Tibial nerve (tissue), 4 donors: ENCODE measurements around the gene FAM78B. TPM values are rescaled to one million over a fixed set of nuclear protein-coding genes. Genes with fewer than 3 reads are reported as not detected.

Experiments
- DNase-seq, 2 donors: peaks; one replicate each; pipeline ENCODE4 v3.0.0-alpha.2; 2019; ENCODE audit warnings: low spot score in 2 of 2
- H3K27ac ChIP-seq, 4 donors: fragments of 200-600 bp; sonication (generic) in 3 of 4; one replicate each; pipeline ENCODE4 v1.5.1; 2017 to 2019; ENCODE audit warnings: mild to moderate bottlenecking in 1 of 4
- H3K27me3 ChIP-seq, 2 donors: fragments of 200-600 bp; sonication (generic) in 1 of 2; one replicate each; pipeline versions ENCODE4 v1.5.1 to v1.6.0; 2017 to 2019
- H3K36me3 ChIP-seq, 3 donors: fragments of 200-600 bp; sonication (generic); one replicate each; pipeline ENCODE4 v1.5.1; 2018 to 2019
- H3K4me1 ChIP-seq, 4 donors: fragments of 200-600 bp; sonication (generic) in 3 of 4; one replicate each; pipeline ENCODE4 v1.5.1; 2017 to 2019
- H3K4me3 ChIP-seq, 4 donors: fragments of 200-600 bp; sonication (generic) in 3 of 4; one replicate each; pipeline ENCODE4 v1.5.1; 2017 to 2019; ENCODE audit warnings: mild to moderate bottlenecking in 1 of 4, moderate library complexity in 1 of 4
- H3K9me3 ChIP-seq, 4 donors: fragments of 200-600 bp; sonication (generic) in 3 of 4; one replicate each; pipeline ENCODE4 v1.5.1; 2017 to 2019
- CTCF ChIP-seq, 5 experiments: fragments of 200-600 bp in 3 of 5; fragments of 450-650 bp in 2 of 5; sonication (generic) in 3 of 5; IDR thresholded peaks; one replicate each; pipeline ENCODE4 v1.5.1; 2016 to 2019; ENCODE audit warnings: antibody characterized with exemption in 5 of 5, mild to moderate bottlenecking in 3 of 5, moderate library complexity in 2 of 5
- EP300 ChIP-seq, 2 donors: sonication (generic); formaldehyde crosslinking; IDR thresholded peaks; one replicate each; pipeline ENCODE4 v1.6.1; 2017; ENCODE audit warnings: antibody characterized with exemption in 2 of 2, mild to moderate bottlenecking in 1 of 2
- POLR2A ChIP-seq, 2 donors: fragments of 450-650 bp; IDR thresholded peaks; one replicate each; pipeline ENCODE4 v1.6.1; 2017; ENCODE audit warnings: antibody characterized with exemption in 2 of 2, mild to moderate bottlenecking in 2 of 2, moderate library complexity in 2 of 2
- WGBS, 2 donors: methylation state at CpG; one replicate each; pipeline ENCODE4 v1.1.5; 2018; 5-methylcytosine and 5-hydroxymethylcytosine counted together
- total RNA-seq, 4 donors: library from RNA; depleted of rRNA; stranded (reverse); fragments of >200 nt; gene quantifications; one replicate each; pipeline ENCODE4 v1.1.0, GENCODE V29; 2016

Gene FAM78B
- total RNA-seq, 4 donors from 2014 or later, result 2.0 to 6.3 (median 3.5) TPM

- no peaks in the 10 kb centered on the region for H3K27me3 ChIP-seq
- WGBS, 2 donors, result 82 to 88% methylated on average over 5 of the region's 5 CpGs
- no peak overlapping the region for H3K4me3 ChIP-seq
- no peak for DNase-seq
- no peaks in the 10 kb centered on the region for H3K9me3 ChIP-seq
- H3K4me1 ChIP-seq, result no peaks in the 10 kb centered on the region
- H3K27ac ChIP-seq, result no peak overlapping the region
- no peaks in the 10 kb centered on the region for H3K36me3 ChIP-seq
- no peak for TF ChIP-seq POLR2A (IDR thresholded peaks at IDR 0.05)
- no peak for TF ChIP-seq CTCF (IDR thresholded peaks at IDR 0.05)
- no peak for TF ChIP-seq EP300 (IDR thresholded peaks at IDR 0.05)
Measured at GRCh38 chr1:166036092-166036491, 130.7 kb downstream of the FAM78B start.

GRCh38 chr1:166032572-166033371 lies 134.0 kb downstream of the FAM78B start:
- no peak for DNase-seq
- no peaks in the 10 kb centered on the region for H3K36me3 ChIP-seq
- no peak overlapping the region for H3K27ac ChIP-seq
- no peaks in the 10 kb centered on the region for H3K27me3 ChIP-seq
- H3K4me3 ChIP-seq, result no peak overlapping the region
- no peaks in the 10 kb centered on the region for H3K9me3 ChIP-seq
- TF ChIP-seq CTCF (IDR thresholded peaks at IDR 0.05) (no peak), EP300 (IDR thresholded peaks at IDR 0.05) (no peak), POLR2A (IDR thresholded peaks at IDR 0.05) (no peak)
- WGBS, 2 donors, result 61 to 74% methylated on average over 8 to 11 of the region's 11 CpGs
- H3K4me1 ChIP-seq, result no peaks in the 10 kb centered on the region

- Histone ChIP-seq H3K27me3 (no peaks in the 10 kb centered on the region), H3K4me1 (no peaks in the 10 kb centered on the region), H3K27ac (no peak overlapping the region), H3K9me3 (no peaks in the 10 kb centered on the region), H3K36me3 (no peaks in the 10 kb centered on the region), H3K4me3 (no peak overlapping the region)
- WGBS, 2 donors, result 92 to 100% methylated on average over 1 of the region's 1 CpG
- TF ChIP-seq EP300 (IDR thresholded peaks at IDR 0.05) (no peak), CTCF (IDR thresholded peaks at IDR 0.05) (no peak), POLR2A (IDR thresholded peaks at IDR 0.05) (no peak)
- no peak for DNase-seq
Measured at GRCh38 chr1:166031932-166032571, 134.7 kb downstream of the FAM78B start.

GRCh38 chr1:166029196-166029945 lies 137.4 kb downstream of the FAM78B start:
- Histone ChIP-seq H3K4me1 (no peaks in the 10 kb centered on the region), H3K36me3 (no peaks in the 10 kb centered on the region), H3K27ac (no peak overlapping the region), H3K9me3 (no peaks in the 10 kb centered on the region), H3K27me3 (no peaks in the 10 kb centered on the region), H3K4me3 (no peak overlapping the region)
- DNase-seq, result no peak
- 76 to 77% methylated on average over 3 to 4 of the region's 4 CpGs for WGBS, 2 donors
- TF ChIP-seq EP300 (IDR thresholded peaks at IDR 0.05) (no peak), CTCF (IDR thresholded peaks at IDR 0.05) (no peak), POLR2A (IDR thresholded peaks at IDR 0.05) (no peak)

GRCh38 chr1:166026555-166026954 lies 140.2 kb downstream of the FAM78B start:
- Histone ChIP-seq H3K4me1 (no peaks in the 10 kb centered on the region), H3K9me3 (no peaks in the 10 kb centered on the region), H3K4me3 (no peak overlapping the region), H3K27me3 (no peaks in the 10 kb centered on the region), H3K27ac (no peak overlapping the region), H3K36me3 (no peaks in the 10 kb centered on the region)
- no peak for DNase-seq
- 82 to 88% methylated on average over 1 of the region's 1 CpG for WGBS, 2 donors
- TF ChIP-seq EP300 (IDR thresholded peaks at IDR 0.05) (no peak), CTCF (IDR thresholded peaks at IDR 0.05) (no peak), POLR2A (IDR thresholded peaks at IDR 0.05) (no peak)
